GM12872 (cell line): ENCODE measurements around the gene FASN.

ENCODE experiments used
- TF ChIP-seq, protein P1 (sequence below): IDR thresholded peaks from 3 replicates; pipeline ENCODE4 v1.5.1; 2011; ENCODE audit warnings: low read depth, mild to moderate bottlenecking, low read length, moderate library complexity; ENCODE audit not compliant: insufficient read depth

FASN gene

DNA sequence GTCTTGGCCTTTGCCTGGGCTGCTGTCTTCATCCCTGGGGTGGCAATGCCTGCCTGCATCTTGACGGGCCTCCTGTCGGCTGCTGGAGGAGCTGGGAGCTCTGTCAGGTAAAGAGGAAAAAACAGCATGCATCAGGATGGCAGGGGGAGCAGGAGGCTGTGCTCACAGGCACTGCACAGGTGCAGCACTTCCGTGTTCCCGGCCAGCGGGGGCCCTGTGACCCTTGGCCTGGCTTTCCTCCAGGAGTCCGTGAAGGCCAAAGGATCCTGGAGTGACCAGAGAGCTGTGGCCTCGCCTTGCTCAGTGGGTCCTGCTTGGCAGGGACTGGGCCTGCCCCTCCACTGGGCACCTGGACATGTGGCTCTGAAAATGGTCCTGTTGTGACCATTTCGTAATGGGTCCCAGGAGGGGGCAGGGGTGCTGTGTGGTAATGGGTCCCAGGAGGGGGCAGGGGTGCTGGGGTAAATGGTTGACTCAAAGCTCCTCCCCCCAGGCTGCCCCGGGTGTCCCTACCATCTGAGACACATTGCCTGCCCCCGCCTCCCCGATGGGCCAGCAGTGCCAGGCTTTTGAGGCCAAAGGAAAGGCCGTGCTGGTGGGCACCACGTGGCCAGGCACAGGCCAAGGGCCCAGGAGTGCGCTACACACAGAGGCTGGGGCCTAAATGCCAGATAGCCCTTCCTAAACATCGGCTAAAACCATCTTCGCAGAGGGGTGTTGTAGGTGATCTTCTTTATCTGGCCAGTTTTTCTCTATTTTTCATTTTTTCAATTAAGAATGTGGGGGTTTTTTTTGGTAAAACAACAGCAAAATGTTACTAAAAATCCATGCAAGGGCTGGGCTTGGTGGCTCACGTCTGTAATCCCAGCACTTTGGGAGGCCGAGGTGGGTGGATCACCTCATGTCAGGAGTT, 4.0 kb upstream of the FASN start:
- TF ChIP-seq, protein P1, sequence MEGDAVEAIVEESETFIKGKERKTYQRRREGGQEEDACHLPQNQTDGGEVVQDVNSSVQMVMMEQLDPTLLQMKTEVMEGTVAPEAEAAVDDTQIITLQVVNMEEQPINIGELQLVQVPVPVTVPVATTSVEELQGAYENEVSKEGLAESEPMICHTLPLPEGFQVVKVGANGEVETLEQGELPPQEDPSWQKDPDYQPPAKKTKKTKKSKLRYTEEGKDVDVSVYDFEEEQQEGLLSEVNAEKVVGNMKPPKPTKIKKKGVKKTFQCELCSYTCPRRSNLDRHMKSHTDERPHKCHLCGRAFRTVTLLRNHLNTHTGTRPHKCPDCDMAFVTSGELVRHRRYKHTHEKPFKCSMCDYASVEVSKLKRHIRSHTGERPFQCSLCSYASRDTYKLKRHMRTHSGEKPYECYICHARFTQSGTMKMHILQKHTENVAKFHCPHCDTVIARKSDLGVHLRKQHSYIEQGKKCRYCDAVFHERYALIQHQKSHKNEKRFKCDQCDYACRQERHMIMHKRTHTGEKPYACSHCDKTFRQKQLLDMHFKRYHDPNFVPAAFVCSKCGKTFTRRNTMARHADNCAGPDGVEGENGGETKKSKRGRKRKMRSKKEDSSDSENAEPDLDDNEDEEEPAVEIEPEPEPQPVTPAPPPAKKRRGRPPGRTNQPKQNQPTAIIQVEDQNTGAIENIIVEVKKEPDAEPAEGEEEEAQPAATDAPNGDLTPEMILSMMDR, result no peak

DNA sequence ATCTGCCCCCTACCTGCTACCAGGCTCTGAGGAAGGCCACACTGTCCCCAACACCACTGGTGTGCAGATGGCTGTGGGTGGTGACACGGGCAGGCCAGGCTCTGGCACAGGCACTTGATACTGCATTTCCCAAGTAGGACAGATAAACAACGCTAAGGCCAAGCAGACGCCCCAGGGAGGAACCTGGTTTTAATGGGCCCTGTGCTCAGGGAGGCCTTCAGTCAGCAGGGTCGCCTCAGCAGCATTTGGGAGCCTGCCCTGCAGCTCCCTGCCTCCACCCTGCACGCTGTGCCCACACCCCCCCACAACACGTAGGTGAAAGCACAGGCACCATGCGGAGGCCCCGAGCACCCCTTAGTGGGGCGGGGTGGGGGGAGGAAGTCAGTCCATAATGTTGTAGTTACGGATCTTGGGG, 3.3 kb upstream of the FASN start:
- TF ChIP-seq, protein P1, result no peak

DNA sequence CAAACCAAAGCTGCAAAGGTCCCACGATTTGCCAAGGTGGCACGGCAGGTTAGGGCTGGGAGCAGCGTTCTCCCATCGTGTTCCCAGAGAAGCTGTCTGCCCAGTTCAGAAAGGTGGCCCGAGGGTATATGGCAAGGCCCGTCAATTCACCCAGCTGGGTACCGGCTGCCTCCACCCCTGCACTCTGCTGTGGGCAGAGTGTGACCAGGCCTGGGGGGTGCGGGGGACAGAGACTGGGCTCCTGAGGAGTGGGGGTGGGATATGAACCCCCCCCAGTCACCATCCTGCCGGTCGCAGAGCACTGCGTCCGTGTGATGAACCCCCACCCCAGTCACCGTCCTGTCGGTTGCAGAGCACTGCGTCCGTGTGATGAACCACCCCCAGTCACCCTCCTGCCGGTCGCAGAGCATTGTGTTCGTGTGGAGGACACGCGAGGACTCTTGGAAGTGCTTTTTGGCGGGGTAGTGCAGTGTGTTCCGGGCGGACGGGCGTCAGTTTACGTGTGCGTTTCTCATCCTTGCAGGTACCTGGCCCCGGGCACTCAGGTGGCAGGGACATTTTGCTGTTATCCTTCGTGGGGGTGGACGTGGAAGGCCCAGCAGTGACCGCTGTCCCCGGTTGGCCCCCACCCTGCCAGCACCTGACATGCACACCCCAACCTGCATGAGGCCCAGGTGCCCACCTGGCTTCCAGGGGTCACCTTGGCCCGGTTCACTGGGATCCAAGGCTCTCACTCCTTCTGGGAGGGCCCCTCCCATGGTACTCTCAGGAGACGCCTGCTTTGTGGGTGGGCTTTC, 2.7 kb upstream of the FASN start:
- TF ChIP-seq, protein P1, result no peak

DNA sequence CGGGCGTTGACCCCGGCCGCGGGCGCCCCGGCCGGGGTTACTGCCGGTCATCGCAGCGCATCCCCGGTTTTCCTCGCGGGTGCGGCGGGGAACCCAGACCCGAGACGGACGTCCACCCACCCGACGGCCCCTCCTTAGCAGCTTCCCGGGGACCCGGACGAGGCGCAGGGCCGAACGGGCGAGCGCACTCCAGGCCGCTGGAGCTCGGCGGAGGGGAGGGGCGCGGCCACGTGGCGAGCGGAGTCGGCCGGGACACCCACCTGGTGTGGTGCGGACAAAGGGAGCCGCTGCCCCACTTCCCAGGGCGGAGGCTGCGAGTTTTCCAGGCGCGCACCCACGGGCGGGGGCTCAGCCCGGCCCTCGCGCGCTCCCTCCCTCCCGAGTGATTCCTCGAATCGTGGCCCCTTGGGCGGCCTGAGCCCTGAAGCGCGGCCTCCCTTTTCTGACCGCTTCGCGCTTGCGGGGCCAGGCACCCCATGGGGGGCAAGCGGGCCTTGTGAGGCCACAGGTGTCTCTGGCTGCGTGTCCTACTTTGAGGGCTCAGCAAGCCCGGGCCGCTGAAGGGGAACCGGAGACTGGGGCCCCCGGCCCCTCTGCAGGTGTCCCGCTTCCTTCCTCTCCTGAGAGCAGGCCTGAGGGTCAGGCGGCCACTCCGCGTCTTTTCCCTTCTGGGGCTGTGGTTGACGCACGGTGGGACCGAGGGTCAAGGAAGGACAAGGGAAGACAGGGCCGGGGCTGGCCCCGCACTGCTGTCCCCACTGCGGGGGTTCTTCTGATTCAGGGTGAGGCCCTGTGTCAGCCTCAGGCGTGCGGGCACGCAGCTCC, 1.1 kb upstream of the FASN start:
- TF ChIP-seq, protein P1, result no peak

DNA sequence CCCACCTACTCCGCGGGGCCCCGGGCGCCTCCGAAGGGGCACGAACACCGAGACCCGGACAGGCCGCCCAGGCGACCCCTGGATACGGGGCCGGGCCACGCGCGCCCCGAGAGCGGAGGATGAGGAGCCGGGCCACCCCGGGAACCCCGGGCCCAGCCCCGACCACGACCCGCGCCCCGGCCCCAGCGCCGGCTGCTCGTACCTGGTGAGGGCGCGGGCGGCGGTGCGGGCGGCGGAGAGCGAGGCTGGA, 192 bp downstream of the FASN start:
- TF ChIP-seq, protein P1, result no peak

DNA sequence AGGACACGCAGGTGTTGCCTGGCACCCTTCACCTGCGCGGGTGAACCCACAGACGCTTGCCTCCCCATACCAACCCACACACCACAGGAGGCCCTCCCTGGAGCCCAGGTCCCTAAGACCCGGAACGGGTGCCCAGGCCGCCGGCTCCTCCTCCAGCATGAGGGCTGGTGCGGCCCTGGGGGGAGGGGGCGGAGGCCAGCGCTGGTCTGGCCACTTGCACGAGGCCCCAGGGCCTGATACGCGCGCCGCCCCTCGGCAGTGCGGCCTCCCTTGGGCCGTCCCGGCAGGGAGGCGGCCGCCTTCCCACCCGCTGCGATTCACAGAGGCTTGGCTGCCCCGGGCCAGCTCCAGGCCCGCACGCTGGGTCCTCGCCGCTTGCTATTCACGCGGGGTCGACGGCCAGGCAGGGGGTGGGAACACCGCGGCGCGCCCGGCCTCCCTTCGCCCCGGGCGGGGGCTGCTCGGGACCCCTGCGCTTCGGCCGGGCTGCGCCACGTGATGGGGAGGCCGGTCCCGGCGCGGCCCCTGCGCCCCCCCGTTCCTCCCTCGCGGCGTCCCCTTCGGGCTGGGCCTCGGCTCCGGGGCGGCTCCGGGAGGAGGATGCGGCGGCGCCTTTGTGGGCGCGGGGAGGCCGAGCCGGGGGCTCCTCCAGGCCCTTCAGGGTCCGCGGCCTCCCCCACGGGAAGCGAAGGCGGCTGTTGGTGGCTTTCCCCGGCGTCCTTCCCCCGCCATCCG, 685 bp downstream of the FASN start:
- TF ChIP-seq, protein P1, result no peak
